ENCODE results near the gene SLC10A6. TPM values are rescaled to one million over a fixed set of nuclear protein-coding genes. Genes with fewer than 3 reads are reported as not detected.

The SLC10A6 gene
- total and polyA plus RNA-seq, 9 of the 15 experiments (the other 6 are each of a cell fraction or from before 2014, with no cell fraction given), result not detected

Other genes starting within 250 kb of the SLC10A6 start
- 0.14 TPM in 1 of 2 replicates, not detected in the other for gene C4orf36, start 43.0 kb upstream of the SLC10A6 start, total RNA-seq (2014; rRNA removed)
- not detected in 2 replicates for gene C4orf36, start 43.0 kb upstream of the SLC10A6 start, total RNA-seq (2014; rRNA removed; fragmentation: Illumina TruSeq; extraction: Trizol)
- gene C4orf36, start 43.0 kb upstream of the SLC10A6 start, total RNA-seq (2015; rRNA removed; fragmentation: Illumina TruSeq; extraction: Trizol), result not detected in 2 replicates
- gene C4orf36, start 43.0 kb upstream of the SLC10A6 start, total RNA-seq (2021), result not detected in 2 replicates
- gene C4orf36, start 43.0 kb upstream of the SLC10A6 start, polyA plus RNA-seq (2011; rRNA removed), result 0.17 TPM in 1 of 2 replicates, not detected in the other
- gene C4orf36, start 43.0 kb upstream of the SLC10A6 start, polyA plus RNA-seq (2014; fragmentation: Illumina TruSeq; extraction: Trizol), result 0.45 TPM in 1 of 2 replicates, not detected in the other
- under 1 TPM in 1 of 2 experiments, not detected in 1; 0.23 TPM for gene C4orf36, start 43.0 kb upstream of the SLC10A6 start, polyA plus RNA-seq (2014; fragmentation: Nextera tagmentation; extraction: Ambion mirVana)
- not detected in 2 replicates for gene C4orf36, start 43.0 kb upstream of the SLC10A6 start, polyA plus RNA-seq (2014; rRNA removed)
- gene AFF1, start 85.6 kb upstream of the SLC10A6 start, total RNA-seq (2014; rRNA removed), result 16.9 and 17.1 TPM in 2 replicates
- gene AFF1, start 85.6 kb upstream of the SLC10A6 start, total RNA-seq (2014; rRNA removed; fragmentation: Illumina TruSeq; extraction: Trizol), result 19.0 and 21.2 TPM in 2 replicates
- gene AFF1, start 85.6 kb upstream of the SLC10A6 start, total RNA-seq (2015; rRNA removed; fragmentation: Illumina TruSeq; extraction: Trizol), result 17.8 and 20.7 TPM in 2 replicates
- 46.2 and 47.5 TPM in 2 replicates for gene AFF1, start 85.6 kb upstream of the SLC10A6 start, total RNA-seq (2021)
- gene AFF1, start 85.6 kb upstream of the SLC10A6 start, polyA plus RNA-seq (2011; rRNA removed), result 17.2 and 17.7 TPM in 2 replicates
- 29.5 and 31.9 TPM in 2 replicates for gene AFF1, start 85.6 kb upstream of the SLC10A6 start, polyA plus RNA-seq (2014; fragmentation: Illumina TruSeq; extraction: Trizol)
- gene AFF1, start 85.6 kb upstream of the SLC10A6 start, polyA plus RNA-seq (2014; fragmentation: Nextera tagmentation; extraction: Ambion mirVana), result 1 to 10 TPM; 4.1 to 9.9 TPM
- gene AFF1, start 85.6 kb upstream of the SLC10A6 start, polyA plus RNA-seq (2014; rRNA removed), result 15.2 and 15.3 TPM in 2 replicates